HG02759 (cell line): Measurements from ENCODE around the gene NMB.
"Not testable (repeated sequence)": the region's sequence is repeated elsewhere in the genome, so short reads cannot be mapped to it uniquely, and the experiment has no call there.

ENCODE experiments used
- ATAC-seq: cut with Tn5 transposase; IDR thresholded peaks from one replicate; pipeline ENCODE4 v1.9.1; 2021; ENCODE audit warnings: mild to moderate bottlenecking, moderate library complexity; ENCODE audit not compliant: unreplicated experiment

NMB gene, protein sequence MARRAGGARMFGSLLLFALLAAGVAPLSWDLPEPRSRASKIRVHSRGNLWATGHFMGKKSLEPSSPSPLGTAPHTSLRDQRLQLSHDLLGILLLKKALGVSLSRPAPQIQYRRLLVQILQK

DNA sequence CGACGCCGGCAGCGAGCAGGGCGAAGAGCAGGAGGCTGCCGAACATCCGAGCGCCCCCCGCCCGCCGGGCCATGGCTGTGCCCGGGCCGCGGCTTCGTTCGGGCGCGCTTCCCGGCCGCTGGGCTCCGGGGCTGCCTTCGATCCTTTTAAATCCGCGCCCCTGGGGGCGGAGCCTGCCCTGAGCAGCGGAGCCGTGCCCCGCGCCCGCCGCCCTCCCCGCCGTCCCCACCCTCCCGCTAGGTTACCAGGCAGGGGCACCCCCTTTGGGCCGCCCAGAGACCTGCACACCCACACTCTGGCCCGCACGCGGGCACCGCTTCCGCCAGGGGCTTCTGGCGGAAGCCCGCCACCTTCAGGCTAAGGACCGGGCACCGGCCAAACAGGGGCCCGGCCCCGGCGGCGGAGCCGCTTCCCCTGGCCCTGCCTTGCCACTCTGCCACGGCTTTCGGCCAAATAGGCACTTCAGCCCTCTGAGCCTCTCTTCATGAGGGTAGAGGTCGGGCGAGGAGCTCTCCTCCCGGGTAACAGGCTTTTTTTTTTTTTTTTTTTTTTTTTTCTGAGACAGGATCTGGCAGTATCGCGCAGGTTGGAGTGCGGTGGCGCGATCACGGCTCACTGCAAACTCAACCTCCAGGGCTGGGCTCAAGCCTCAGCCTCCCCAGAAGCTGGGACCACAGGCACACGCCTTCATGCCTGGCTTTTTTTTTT lies at the start of gene NMB:
TSS of gene NMB (minus strand) at position 120 of the 708 bp plus-strand sequence. CDS start at position 73, 47 bp downstream.
- peak; percentile 68 for ATAC-seq

DNA sequence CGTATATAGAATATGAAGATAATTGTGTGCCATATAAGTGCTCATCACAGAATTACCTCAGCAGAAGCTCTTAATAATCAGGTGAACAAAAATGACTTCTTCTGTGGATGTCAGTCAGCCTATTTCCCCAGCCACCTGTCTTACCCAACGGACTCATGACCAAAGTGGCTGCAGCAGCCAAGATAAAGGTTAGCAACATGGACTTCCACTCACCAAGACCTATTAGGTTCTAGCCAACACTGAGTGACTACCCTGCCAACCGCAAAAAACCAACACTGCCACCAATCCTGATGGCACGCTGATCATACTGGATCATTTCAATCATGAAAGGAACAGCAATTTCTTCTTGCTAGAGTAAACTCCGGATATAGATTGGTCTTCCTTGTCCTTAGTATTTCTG lies 45.8 kb upstream of the NMB start:
- no peak for ATAC-seq

DNA sequence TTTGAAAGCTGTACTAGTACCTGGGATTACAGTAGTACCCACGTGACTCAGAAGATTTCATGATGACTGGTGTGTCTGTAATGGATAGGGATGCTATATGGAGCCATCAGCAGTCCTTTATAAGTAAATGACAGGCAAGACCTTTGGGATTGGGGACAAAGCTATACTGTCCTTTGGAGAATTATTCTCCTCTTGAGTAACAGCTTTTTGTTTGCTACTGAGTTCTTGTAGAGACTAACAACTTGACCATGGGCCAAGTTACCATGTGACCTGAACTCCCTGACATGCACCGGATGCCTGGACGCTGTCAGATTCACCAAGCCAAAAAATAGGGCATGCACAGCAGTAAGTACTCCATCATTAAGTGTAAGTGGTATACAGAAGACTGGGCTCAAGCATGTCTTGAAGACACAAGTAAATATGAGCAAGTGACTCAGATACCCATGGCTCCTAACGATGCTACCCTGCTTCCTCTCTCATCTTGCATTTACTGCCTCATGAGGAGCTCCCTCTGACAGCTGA lies 45.0 kb upstream of the NMB start:
- ATAC-seq = no peak

DNA sequence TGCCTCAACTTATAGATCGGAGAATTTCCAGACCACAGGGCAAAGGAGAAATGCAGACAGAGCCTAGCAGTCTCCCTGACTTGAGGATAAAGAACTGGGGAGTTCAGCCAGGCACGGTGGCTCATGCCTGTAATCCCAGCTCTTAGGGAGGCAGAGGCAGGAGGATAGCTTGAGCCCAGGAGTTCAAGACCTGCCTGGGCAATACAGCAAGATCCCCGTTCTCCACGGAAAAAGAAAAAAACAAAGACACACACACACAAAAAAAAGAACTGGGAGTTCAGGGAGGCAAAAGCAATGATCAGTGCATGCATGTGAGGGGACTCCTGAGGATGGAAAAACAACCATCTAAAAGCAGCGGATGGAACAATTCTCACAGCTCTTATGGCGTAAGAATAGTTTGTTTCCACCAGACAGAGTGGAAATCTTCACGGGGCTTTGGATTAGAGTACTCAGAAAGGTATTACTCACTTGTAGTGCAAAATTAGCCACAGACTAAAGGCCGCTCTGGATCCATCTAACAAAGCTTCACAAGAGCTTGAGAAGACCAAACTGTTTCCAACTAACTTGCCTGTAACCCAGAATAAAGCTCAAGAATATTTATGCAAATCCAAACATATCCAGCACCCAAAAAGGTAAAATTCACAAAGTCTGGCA lies 41.7 kb upstream of the NMB start:
- ATAC-seq = no peak

DNA sequence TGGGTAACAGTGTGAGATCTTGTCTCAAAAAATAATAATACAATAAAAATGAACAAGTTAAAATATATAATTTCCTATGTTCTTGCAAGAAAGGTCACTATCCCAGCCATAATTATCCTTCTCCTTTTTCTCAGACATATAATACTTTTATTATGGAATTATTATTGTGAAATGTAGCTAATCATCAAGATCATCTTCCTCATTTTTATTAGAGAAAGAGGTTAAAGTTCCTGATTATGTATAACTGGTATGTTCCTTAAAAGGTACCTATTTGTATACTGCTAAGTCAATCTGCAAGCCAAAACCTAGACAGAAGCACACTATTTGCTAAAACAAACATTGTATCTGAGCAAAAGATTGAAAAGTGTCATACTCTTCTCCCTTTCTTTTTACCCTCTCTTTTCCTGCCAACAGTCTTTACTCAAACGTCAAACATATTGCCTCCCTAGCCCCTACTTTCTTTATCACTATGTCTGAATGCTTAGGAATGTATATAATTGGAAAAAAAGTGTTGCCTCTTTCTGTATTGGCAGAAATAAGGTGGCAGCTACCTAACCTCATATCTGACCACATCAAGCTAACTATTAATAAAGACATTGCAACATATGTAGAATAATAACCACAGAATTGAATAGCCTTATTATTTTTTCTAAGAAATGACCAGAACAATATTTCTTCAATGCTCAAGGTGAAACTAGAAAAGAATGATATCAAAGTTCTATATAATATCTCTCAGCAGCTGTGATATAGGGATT lies 39.4 kb upstream of the NMB start:
- no peak for ATAC-seq

DNA sequence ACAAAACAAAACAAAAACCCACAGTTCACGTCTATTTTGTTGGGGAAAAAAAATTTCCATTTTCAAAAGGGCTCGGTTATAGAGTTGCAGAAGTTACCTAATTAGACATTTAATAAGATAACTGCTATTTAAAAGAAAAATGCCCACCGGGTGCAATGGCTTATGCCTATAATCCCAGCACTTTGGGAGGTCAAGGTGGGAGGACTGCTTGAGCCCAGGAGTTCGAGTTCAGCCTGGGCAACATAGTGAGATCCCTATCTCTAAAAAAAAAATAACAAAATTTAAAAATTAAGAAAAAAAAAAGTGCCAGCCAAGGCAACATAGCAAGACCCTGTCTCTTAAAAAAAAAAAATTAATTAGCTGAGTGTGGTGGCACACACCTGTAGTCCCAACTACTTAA lies 38.8 kb upstream of the NMB start:
- no peak for ATAC-seq

DNA sequence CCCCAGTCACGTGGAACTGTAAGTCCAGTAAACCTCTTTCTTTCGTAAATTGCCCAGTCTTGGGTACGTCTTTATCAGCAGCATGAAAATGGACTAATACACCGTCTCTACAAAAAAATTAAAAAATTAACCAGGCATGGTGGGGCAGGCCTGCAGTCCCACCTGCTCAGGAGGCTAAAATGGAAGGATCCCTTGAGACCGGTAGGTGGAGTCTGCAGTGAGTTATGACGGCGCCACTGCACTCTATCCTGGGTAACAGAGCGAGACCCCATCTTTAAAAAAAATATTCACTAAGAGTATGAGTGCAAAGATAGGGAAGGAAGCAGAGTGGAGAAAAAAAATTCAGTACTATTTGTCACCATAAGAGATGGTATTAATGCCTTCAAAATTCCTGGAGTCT lies 32.3 kb upstream of the NMB start:
- ATAC-seq = no peak

DNA sequence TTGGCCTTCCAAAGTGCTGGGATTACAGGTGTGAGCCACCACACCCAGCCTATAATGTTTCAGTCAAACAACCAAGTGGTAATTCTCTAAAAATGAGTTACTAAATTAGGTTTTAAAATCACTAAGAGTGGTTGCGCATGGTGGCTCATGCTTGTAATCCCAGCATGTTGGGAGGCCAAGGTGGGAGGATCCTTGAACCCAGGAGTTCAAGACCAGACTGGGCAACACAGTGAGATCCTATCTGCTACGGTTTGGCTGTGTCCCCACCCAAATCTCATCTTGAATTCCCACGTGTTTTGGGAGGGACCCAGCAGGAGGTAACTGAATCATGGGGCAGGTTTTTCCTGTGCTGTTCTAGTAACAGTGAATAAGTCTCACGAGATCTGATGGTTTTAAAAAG lies 31.9 kb upstream of the NMB start:
- ATAC-seq = no peak

DNA sequence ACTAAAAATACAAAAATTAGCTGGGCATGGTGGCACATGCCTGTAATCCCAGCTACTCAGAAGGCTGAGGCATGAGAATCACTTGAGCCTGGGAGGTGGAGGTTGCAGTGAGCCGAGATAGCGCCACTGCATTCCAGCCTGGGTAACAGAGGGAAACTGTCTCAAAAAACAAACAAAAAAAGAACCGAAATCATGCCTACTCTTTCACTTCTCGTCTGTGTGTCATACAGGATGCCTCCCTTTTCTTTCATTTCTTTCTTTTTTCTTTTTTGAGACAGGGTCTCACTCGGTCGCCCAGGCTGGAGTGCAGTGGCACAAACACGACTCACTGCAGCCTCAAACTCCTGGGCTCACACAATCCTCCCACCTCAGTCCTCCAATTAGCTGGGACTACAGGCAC lies 28.4 kb upstream of the NMB start:
- ATAC-seq = not testable (repeated sequence)

DNA sequence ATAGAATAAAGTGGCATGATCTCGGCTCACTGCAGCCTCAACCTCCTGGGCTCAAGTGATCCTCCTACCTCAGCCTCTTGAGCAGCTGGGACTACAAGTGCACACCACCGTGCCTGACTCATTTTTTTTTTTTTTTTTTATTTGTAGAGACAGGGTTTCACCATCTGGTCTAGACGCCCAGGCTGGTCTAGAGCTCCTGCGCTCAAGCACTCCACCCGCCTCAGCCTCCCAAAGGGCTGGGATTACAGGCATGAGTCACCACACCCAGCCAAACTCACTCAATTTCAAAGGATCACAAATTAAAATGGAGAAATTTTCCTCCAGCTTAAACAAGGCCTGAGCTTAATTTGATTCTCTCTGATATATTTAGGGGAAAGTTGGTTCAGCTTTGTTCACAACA lies 27.3 kb upstream of the NMB start:
- no peak for ATAC-seq

DNA sequence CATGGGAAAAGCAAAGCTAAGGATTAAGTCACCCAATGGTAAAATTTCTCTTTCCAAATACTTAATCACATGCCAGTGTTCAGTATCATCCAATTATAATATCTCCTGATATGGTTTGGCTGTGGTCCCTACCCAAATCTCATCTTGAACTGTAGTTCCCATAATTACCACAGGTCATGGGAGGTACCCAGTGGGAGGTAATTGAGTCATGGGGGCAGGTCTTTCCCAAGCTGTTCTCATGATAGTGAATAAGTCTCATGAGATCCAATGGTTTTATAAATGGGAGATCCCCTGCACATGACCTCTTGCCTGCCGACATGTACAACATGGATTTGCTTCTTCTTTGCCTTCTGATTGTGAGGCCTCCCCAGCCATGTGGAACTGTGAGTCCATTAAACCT lies 26.1 kb upstream of the NMB start:
- ATAC-seq = no peak

DNA sequence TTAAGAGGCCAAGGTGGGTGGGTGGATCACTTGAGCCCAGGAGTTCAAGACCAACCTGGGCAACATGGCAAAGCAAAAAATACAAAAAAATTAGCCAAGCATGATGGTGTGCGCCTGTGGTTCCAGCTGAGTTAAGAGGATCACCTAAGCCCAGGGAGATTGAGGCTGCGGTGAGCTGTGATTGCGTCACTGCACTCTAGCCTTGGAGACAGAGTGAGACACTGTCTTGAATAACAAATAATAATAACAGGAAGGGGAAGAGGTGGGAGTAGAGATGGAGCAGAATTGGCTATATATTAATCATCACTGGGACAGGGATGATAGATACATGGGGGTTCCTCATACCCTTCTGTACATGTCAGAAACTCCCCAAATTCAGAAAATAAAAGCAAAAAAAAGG lies 23.8 kb upstream of the NMB start:
- no peak for ATAC-seq

DNA sequence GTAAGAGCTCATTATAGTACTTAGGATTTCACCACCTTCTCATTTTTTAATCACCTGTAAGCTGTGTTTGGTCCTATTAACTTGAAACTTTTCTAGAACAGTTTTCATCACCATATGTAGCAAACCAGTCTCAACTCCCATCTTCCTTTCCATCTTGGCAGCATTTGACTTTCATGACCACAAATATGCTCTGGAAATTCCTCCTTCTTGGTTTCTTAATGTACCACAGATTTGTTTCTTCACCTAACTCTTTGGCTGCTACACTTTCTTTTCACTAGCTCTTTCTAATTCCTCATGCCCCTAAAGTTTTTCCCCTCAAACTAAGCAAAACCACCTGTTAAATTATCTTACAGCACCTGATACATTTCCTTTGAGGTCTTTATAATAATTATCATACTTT lies 13.2 kb upstream of the NMB start:
- ATAC-seq = no peak

DNA sequence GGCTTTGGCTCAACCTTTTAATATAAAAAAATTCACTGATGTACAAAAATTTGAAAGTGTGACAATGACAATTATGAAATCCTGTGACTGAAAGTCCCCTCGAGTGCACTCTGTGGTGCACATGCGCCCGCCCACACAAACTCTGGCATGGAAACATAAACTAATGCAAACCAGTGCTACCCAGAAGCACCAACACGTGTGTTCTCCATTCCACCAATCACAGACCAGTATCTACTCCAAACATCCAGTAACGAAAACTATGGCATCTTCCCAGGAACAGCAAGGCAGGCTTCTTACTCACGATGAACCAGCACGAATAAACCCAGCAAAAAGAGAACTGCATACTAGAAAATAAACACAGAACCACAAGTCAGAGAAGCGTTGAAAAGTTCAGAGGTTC lies 11.7 kb upstream of the NMB start:
- no peak for ATAC-seq

DNA sequence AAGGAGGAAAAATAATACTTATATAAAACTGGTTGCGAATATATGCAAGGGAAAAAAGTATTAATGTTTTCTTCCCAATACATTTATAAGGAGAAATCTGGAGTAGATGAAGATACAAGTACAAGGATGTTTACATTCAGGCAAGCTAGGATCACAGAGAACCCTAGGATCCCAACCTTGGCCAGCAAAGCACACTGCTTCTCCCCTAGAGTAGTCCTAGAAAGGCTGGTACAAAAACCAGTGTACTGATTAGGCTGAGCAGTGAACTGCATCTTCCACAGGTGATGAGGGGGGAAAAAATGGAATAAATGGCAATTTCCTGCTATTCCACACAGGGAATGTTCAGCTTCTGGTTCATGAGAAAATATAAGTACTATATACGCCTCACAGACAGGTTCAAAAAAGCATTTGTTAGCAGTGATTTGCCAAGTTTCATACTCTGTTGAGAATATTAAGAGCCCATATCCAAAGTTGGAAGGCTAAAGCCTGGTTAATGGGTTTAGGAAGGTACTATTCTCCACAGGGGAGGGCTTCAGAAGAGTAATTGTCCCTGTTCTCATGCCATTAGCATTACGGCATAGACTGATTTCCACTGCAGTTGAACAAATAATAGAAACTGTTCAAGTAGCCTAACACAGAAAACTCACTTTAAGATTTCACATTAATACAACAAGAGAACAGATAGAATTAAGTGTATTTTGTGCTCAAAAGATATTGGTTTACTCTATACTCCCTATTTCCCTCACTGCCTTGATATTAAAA lies 10.4 kb upstream of the NMB start:
- no peak for ATAC-seq

DNA sequence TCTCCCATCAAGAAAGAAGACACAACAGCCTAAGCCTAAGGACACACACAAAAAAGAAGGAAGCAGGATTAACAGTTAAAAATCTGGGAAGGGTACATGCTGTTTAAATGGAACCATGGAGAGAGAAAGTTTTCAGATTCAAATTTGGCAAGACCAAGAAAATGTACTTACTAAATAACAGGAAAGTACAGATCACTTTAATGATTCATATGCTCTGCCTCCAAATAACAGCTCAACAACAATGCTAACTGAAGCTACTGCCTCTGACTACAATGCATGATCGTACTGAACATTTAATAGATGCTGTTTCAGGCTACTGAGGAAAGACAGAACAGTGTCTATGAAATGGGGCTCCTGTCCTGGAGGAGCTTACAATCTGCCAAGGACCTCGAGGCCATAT lies 8.4 kb upstream of the NMB start:
- ATAC-seq = no peak

DNA sequence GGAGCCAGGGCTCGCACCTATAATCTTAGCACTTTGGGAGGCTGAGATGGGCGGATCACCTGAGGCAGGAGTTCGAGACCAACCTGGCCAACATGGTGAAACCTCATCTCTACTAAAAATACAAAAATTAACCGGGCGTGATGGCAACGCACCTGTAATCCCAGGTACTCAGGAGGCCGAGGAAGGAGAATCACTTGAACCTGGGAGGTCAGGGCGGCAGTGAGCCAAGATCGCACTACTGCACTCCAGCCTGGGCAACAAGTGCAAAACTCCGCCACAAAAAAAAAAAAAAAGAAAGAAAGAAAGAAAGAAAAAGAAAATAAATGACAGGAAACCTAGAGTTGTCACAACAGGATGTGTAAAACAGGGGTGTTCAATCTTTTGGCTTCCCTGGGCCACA lies 3.0 kb upstream of the NMB start:
- no peak for ATAC-seq

DNA sequence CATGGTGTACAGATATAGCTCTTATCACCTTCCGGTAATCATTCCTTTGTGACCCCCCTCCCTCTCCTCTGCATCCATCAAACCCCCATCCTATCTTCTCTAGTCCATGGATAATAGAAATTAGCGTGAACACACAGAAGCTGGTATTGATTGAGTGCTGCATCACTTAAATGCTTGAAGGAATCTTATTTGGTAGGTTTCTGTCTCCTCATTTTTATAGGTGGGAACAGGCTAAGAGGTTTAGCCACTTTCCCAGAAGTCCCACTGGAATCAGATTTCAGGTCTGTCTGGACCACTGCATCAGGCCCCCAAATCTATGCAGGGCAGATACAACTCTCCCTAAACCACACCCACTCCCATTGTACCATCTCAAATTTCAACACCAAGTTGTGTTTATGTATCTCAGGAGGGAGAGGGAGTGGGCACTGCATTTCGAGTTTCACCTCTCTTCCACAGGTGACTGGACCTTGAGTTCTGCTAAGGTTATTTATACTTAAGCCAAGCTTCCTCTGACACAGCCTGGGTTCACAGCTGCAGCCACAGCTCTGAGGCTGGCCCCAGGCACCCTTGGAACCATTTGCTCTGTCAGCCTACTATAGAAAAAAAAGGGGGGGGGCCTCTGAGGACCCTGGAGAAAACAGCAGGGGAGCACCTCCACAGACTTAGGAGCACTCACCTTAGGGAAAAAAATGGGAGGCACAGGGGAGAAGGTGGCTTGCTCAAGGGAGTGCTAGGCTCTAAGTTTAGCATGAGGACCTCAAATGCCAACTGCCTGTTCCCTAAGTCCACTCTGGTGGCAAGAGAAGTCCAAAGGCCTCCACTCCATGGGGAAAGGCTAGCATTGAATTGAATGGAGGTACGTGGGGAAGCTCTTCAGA lies 2.1 kb upstream of the NMB start:
- no peak for ATAC-seq

DNA sequence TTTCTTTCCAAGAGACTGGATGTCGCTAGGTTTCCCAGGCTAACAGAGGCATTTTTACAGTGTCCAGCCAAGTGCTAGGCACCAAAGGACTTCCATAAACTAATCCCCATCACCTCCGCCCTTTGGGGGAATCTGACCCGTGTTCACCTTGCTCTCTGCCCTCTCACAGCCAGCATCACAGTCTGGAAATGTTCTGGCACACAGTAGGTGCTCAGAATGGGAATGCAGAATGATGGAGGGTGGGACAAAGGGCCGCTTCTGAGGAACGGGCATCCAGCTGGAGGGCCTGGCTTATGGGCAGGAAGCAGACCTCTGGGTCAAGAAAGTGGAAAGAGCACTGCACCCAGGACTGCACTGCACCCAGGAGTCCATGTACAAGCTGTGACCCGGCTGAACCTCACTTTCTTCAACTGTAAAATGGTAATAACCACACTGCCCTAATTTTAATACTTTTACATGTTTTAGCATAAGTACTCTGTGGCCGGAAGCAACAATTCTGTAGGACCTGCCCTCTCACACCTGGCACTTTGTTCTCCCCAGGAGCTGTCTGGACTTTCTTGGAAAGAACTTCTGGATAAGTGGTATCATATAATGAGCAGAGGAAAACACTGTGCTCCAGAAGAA lies 901 bp upstream of the NMB start:
- no peak for ATAC-seq

DNA sequence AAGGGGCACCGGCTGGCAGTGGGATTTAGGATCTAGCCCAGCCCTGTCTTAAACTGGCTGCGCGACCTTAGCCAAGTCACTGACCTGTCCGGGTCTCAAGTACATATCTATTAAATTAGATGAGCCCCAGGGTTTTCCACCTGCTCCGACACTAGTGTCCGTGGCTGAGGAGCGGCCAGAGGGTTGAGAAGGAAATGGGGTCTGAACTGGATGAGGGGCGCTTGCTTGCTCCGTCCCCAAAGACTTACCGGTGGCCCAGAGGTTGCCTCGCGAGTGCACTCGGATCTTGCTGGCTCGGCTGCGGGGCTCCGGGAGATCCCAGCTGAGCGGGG lies 285 bp downstream of the NMB start:
- no peak for ATAC-seq
